IMR-90 (cell line): ENCODE data around the gene CEMP1. TPM values are rescaled to one million over a fixed set of nuclear protein-coding genes. Genes with fewer than 3 reads are reported as not detected.
"Not testable (repeated sequence)": the region's sequence is repeated elsewhere in the genome, so short reads cannot be mapped to it uniquely, and the experiment has no call there.

Source experiments
- ATAC-seq: fragments of 200-7000 bp; cut with Tn5 transposase; 2 replicates; pipeline ENCODE4 v1.9.1; 2020; ENCODE audit warnings: low read depth, mild to moderate bottlenecking, moderate library complexity
- BruUV-seq: library from RNA; stranded (reverse); fragments of 400-500 nt; replicated peaks from 2 replicates; lab custom pipeline; 2021; lab: Mats Ljungman, UMichigan
- CTCF ChIA-PET: fragments of 300-600 bp; formaldehyde crosslinking; extraction: SDS; loops from one replicate; lab custom pipeline; 2021; ENCODE audit warnings: antibody characterized with exemption; lab: Yijun Ruan, JAX
- POLR2A ChIA-PET: fragments of 300-600 bp; sonication (Branson Sonifier 250); formaldehyde crosslinking; loops from one replicate; lab custom pipeline; 2022; ENCODE audit warnings: antibody characterized with exemption; ENCODE audit not compliant: unreplicated experiment; lab: Charles Lee
- DNase-seq: peaks from one replicate; pipeline ENCODE4 v3.0.0; 2013
- H2AFZ ChIP-seq: replicated peaks from 2 replicates; pipeline ENCODE3; 2013; ENCODE audit warnings: low read length, mild to moderate bottlenecking; ENCODE audit not compliant: poor library complexity
- H2AK5ac ChIP-seq: 2 replicates; pipeline ENCODE4 v1.6.1; 2013; ENCODE audit warnings: low read depth, low read length, inconsistent platforms
- H2AK9ac ChIP-seq: replicated peaks from 2 replicates; pipeline ENCODE3; 2013; ENCODE audit warnings: mild to moderate bottlenecking, low read depth, low read length, moderate library complexity; ENCODE audit not compliant: poor library complexity
- H2BK120ac ChIP-seq: 2 replicates; pipeline ENCODE4 v1.6.1; 2013; ENCODE audit warnings: low read depth, low read length, inconsistent platforms
- H2BK15ac ChIP-seq: 3 replicates; pipeline ENCODE4 v1.6.1; 2013; ENCODE audit warnings: low read depth, low read length, inconsistent platforms
- H2BK20ac ChIP-seq: 2 replicates; pipeline ENCODE4 v1.6.1; 2013; ENCODE audit warnings: low read depth, mild to moderate bottlenecking, inconsistent platforms, low read length, moderate library complexity
- H2BK5ac ChIP-seq: 2 replicates; pipeline ENCODE4 v1.6.1; 2013; ENCODE audit warnings: mild to moderate bottlenecking, low read depth, low read length, inconsistent platforms; ENCODE audit not compliant: poor library complexity, severe bottlenecking
- H3K14ac ChIP-seq: replicated peaks from 2 replicates; pipeline ENCODE4 v1.6.1; 2013; ENCODE audit warnings: low read depth, low read length, inconsistent platforms
- H3K18ac ChIP-seq: 2 replicates; pipeline ENCODE4 v1.6.1; 2013; ENCODE audit warnings: low read depth, low read length, control low read depth
- H3K23ac ChIP-seq: 2 replicates; pipeline ENCODE4 v1.6.1; 2013; ENCODE audit warnings: low read depth, low read length, inconsistent platforms
- H3K27ac ChIP-seq: 2 replicates; pipeline ENCODE4 v1.5.1; 2013; ENCODE audit warnings: mild to moderate bottlenecking, control low read depth, low read length; ENCODE audit not compliant: insufficient read depth
- H3K27me3 ChIP-seq: 2 replicates; pipeline ENCODE4 v1.6.1; 2013; ENCODE audit warnings: low read length; ENCODE audit not compliant: control insufficient read depth, insufficient read depth
- H3K36me3 ChIP-seq: 2 replicates; pipeline ENCODE4 v1.6.1; 2013; ENCODE audit warnings: low read length, mixed read lengths; ENCODE audit not compliant: control insufficient read depth, insufficient read depth
- H3K4ac ChIP-seq: 2 replicates; pipeline ENCODE4 v1.6.1; 2013; ENCODE audit warnings: low read depth, low read length, inconsistent platforms
- H3K4me1 ChIP-seq: 2 replicates; pipeline ENCODE4 v1.6.1; 2013; ENCODE audit warnings: low read length, mixed read lengths; ENCODE audit not compliant: control insufficient read depth, insufficient read depth
- H3K4me2 ChIP-seq: 2 replicates; pipeline ENCODE4 v1.6.1; 2013; ENCODE audit warnings: low read depth, mild to moderate bottlenecking, control low read depth, low read length, moderate library complexity
- H3K4me3 ChIP-seq: 2 replicates; pipeline ENCODE4 v1.5.1; 2013; ENCODE audit warnings: low read depth, mild to moderate bottlenecking, control low read depth, low read length, moderate library complexity; ENCODE audit not compliant: insufficient read depth
- H3K56ac ChIP-seq: 2 replicates; pipeline ENCODE4 v1.6.1; 2013; ENCODE audit warnings: low read length, inconsistent platforms; ENCODE audit not compliant: insufficient read depth; ENCODE audit errors: extremely low read depth
- H3K79me1 ChIP-seq, 2 experiments: 2 replicates each; pipeline ENCODE4 v1.6.1; 2013; ENCODE audit warnings: low read length in 2 of 2, inconsistent platforms in 1 of 2, low read depth in 1 of 2
- H3K9ac ChIP-seq: 2 replicates; pipeline ENCODE4 v1.6.1; 2013; ENCODE audit warnings: low read depth, low read length, control low read depth
- H3K9me1 ChIP-seq: 2 replicates; pipeline ENCODE4 v1.6.1; 2013; ENCODE audit warnings: low read length, inconsistent platforms; ENCODE audit not compliant: insufficient read depth
- H3K9me3 ChIP-seq: 2 replicates; pipeline ENCODE4 v1.6.1; 2013; ENCODE audit warnings: low read length; ENCODE audit not compliant: control insufficient read depth, insufficient read depth
- H4K20me1 ChIP-seq: 2 replicates; pipeline ENCODE4 v1.6.1; 2013; ENCODE audit warnings: low read length, inconsistent platforms; ENCODE audit not compliant: insufficient read depth
- H4K5ac ChIP-seq: 2 replicates; pipeline ENCODE4 v1.6.1; 2013; ENCODE audit warnings: mild to moderate bottlenecking, low read depth, low read length, control low read depth
- H4K8ac ChIP-seq, 2 experiments: 2 replicates each; pipeline ENCODE4 v1.6.1; 2013; ENCODE audit warnings: low read depth in 2 of 2, low read length in 2 of 2, control low read depth in 1 of 2, inconsistent platforms in 1 of 2
- H4K91ac ChIP-seq: 2 replicates; pipeline ENCODE4 v1.6.1; 2013; ENCODE audit warnings: low read depth, low read length, inconsistent platforms; ENCODE audit not compliant: insufficient read depth
- WGBS, 2 experiments: methylation state at CpG; one replicate each; pipeline versions ENCODE4 v1.1.5 to v1.1.7; 2013; ENCODE audit warnings: missing lambda C conversion rate in 2 of 2; ENCODE audit not compliant: insufficient read length in 1 of 2; ENCODE audit errors: extremely low coverage in 2 of 2; 5-methylcytosine and 5-hydroxymethylcytosine counted together
- dilution Hi-C: fragments of 300-500 bp; cut with HindIII; formaldehyde crosslinking; loops from one replicate; pipeline ENCODE4 v1.14.3; 2018; ENCODE audit warnings: low sequenced_read_pairs; ENCODE audit not compliant: unreplicated experiment
- in situ Hi-C: fragments of 300-500 bp; cut with MboI; formaldehyde crosslinking; loops from 3 replicates; pipeline ENCODE4 v1.14.3; 2019; ENCODE audit warnings: low sequenced_read_pairs, inconsistent platforms, mixed read lengths
- intact Hi-C: fragments of 100-400 bp; cut with micrococcal nuclease; formaldehyde crosslinking; loops from 2 replicates; pipeline ENCODE4 v1.10.0; 2022
- polyA plus RNA-seq, 3 experiments: library from polyadenylated mRNA; depleted of rRNA; stranded (reverse); fragments of >200 nt; gene quantifications; 2 replicates each; pipeline ENCODE4 v1.2.3, GENCODE V29; 2012; ENCODE audit warnings: low replicate concordance in 1 of 3
- total RNA-seq: library from RNA; depleted of rRNA; stranded (reverse); fragments of >200 nt; gene quantifications from 2 replicates; pipeline ENCODE4 v1.2.3, GENCODE V29; 2012

The CEMP1 gene
- total and polyA plus RNA-seq, 2 of the 4 experiments (the other 2 are of a cell fraction), result not detected

- WGBS, 2 experiments, result no CpG with 5 or more reads among the region's 6 CpGs
- H2BK5ac ChIP-seq, H3K79me1 ChIP-seq, H2BK120ac ChIP-seq, H3K23ac ChIP-seq, intact Hi-C loops, POLR2A ChIA-PET, DNase-seq, H2AK9ac ChIP-seq, CTCF ChIA-PET, H2BK15ac ChIP-seq, H3K27ac ChIP-seq, H3K4me1 ChIP-seq, H3K4me3 ChIP-seq, H3K27me3 ChIP-seq, ATAC-seq, H2AK5ac ChIP-seq, H3K9me3 ChIP-seq, H3K18ac ChIP-seq, H4K20me1 ChIP-seq, H4K91ac ChIP-seq, H3K36me3 ChIP-seq, H3K4me2 ChIP-seq, BruUV-seq, H2BK20ac ChIP-seq, H3K4ac ChIP-seq, H2AFZ ChIP-seq, H4K5ac ChIP-seq, H3K9me1 ChIP-seq, in situ Hi-C loops, H3K56ac ChIP-seq, H3K14ac ChIP-seq, H3K9ac ChIP-seq, dilution Hi-C loops, H4K8ac ChIP-seq: not testable (repeated sequence)
Observed at GRCh38 chr16:2567506-2567905, 36.3 kb upstream of the CEMP1 start.
